Brain microvascular endothelial cell (primary cell): ENCODE data around the gene LAIR1.

Source experiments
- DNase-seq: peaks from one replicate; pipeline ENCODE4 v3.0.0-alpha.2; 2020
- H3K27ac ChIP-seq: fragments of 250-450 bp; sonication (Bioruptor Pico); 2 replicates; pipeline ENCODE4 v1.5.1; 2020; ENCODE audit warnings: mild to moderate bottlenecking, moderate library complexity
- H3K27me3 ChIP-seq: fragments of 250-450 bp; sonication (Bioruptor Pico); replicated peaks from 2 replicates; pipeline ENCODE4 v1.5.1; 2020; ENCODE audit warnings: mild to moderate bottlenecking
- H3K36me3 ChIP-seq: fragments of 250-450 bp; sonication (Bioruptor Pico); replicated peaks from 2 replicates; pipeline ENCODE4 v1.5.1; 2020; ENCODE audit warnings: mild to moderate bottlenecking
- H3K4me3 ChIP-seq: 2 replicates; pipeline ENCODE4 v1.5.1; 2011; ENCODE audit warnings: low read depth, mild to moderate bottlenecking, control low read depth, low read length, moderate library complexity
- in situ Hi-C: cut with HindIII; loops from 2 replicates; pipeline ENCODE4 v1.10.0; 2017; ENCODE audit warnings: low sequenced_read_pairs, low pct_ligation_motif_present
- TF ChIP-seq, protein P1 (sequence below): IDR thresholded peaks from 2 replicates; pipeline ENCODE4 v1.5.1; 2011; ENCODE audit warnings: low read depth, mild to moderate bottlenecking, moderate library complexity, low read length, control low read depth, inconsistent platforms; ENCODE audit errors: missing control alignments

Gene LAIR1

DNA sequence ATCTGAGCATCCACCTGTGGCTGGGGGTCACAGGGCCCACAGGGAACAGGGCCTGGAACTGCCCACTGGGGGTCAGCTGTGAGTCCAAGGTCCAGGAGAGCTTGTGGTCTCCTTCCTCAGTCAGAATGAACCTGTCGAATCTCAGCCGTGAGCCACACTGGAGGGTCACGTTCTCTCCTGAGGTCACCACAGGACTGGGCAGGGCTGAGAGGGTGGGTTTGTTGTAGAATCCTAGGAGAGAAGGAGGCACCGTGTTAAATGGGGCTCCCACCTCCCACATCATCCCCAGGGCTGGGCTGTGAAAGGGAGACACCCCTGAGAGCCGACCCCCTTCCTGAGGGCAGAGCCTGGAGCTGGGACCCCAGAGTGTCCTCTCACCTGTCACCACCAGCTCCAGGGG lies 53.2 kb downstream of the LAIR1 start:
- Histone ChIP-seq H3K36me3 (no peaks in the 10 kb centered on the region), H3K27me3 (no peaks in the 10 kb centered on the region), H3K4me3 (no peak overlapping the region), H3K27ac (no peak overlapping the region)
- DNase-seq = no peak
- TF ChIP-seq, protein P1, sequence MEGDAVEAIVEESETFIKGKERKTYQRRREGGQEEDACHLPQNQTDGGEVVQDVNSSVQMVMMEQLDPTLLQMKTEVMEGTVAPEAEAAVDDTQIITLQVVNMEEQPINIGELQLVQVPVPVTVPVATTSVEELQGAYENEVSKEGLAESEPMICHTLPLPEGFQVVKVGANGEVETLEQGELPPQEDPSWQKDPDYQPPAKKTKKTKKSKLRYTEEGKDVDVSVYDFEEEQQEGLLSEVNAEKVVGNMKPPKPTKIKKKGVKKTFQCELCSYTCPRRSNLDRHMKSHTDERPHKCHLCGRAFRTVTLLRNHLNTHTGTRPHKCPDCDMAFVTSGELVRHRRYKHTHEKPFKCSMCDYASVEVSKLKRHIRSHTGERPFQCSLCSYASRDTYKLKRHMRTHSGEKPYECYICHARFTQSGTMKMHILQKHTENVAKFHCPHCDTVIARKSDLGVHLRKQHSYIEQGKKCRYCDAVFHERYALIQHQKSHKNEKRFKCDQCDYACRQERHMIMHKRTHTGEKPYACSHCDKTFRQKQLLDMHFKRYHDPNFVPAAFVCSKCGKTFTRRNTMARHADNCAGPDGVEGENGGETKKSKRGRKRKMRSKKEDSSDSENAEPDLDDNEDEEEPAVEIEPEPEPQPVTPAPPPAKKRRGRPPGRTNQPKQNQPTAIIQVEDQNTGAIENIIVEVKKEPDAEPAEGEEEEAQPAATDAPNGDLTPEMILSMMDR = no peak
- in situ Hi-C loops = no loop called here

DNA sequence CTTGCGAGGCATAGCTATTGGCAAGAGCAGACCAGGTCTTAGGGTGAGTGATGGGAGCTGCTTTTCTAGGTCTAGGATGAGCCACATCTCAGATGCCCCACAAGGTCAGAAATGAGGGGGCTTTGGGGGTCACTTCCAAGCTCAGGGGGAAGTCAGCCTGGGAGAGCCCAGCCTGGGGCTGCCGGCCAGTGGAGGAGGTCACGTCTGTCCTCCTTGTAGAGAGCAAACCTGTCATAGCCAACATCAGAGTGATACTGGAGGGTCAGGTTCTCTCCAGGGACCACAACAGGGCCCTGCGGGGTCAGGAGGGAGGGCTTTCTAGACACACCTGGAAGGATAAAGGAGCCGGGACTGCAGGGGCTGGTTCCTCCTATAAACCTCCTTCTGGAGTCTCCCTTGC lies 54.2 kb downstream of the LAIR1 start:
- in situ Hi-C loops = no loop called here
- H3K27ac ChIP-seq = no peak overlapping the region
- TF ChIP-seq, protein P1 = no peak
- H3K36me3 ChIP-seq = no peaks in the 10 kb centered on the region
- DNase-seq = no peak
- no peak overlapping the region for H3K4me3 ChIP-seq
- no peaks in the 10 kb centered on the region for H3K27me3 ChIP-seq

DNA sequence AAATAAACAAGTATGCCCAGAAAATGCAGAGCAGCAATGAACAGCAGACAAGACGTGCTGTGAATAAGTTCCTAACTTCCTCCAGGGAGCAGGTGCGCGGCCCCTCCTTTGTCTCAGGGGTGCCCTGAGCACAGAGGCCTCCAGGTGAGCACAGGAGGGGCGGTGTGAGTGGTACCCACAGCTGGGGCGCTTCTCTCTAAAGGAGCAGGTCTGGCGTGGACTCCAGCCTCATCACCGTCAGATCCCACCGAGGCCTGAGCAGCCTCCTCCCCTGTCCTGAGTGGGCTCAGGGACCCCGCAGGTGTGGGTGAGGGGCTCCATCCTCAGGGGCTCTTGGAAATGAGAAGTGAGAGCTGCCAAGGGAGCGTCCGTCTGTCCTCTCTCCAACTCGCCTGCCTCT lies 54.9 kb downstream of the LAIR1 start:
- Histone ChIP-seq H3K27me3 (no peaks in the 10 kb centered on the region), H3K27ac (no peak overlapping the region), H3K4me3 (no peak overlapping the region), H3K36me3 (no peaks in the 10 kb centered on the region)
- in situ Hi-C loops = no loop called here
- TF ChIP-seq, protein P1 = no peak
- no peak for DNase-seq

DNA sequence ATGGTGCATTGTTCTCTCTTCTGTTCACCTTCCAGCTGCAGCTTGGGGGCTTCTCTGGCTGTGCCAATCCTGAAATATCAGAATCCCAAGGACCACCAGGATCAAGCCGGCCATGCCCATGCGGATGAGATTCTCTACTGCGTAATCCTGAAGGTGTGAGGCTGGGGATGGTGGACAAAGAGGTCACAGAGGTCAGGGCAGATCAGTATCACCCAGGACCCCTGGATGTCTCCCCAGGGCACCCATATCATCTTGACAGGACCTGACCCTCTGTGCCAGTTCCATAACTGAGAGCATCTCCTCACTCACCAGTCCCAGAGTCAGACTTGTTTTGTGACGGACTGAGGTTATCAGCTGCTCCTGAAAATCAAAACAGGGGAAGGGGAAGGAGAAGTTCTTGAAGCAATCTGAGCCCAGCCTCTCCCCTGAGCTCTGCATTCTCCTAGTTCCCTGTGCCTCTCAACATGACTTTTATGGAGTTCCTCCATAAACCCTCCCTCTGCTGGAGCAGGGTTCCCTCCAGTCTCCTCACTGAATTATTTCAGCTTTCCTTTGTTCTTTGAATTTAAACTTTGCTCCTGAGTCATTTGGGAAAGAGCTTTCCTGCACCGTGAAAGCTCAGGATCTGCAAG lies 57.2 kb downstream of the LAIR1 start:
- DNase-seq = no peak
- H3K36me3 ChIP-seq = no peaks in the 10 kb centered on the region
- no peaks in the 10 kb centered on the region for H3K27me3 ChIP-seq
- H3K4me3 ChIP-seq = no peak overlapping the region
- H3K27ac ChIP-seq = no peak overlapping the region
- in situ Hi-C loops = no loop called here
- TF ChIP-seq, protein P1 = no peak

DNA sequence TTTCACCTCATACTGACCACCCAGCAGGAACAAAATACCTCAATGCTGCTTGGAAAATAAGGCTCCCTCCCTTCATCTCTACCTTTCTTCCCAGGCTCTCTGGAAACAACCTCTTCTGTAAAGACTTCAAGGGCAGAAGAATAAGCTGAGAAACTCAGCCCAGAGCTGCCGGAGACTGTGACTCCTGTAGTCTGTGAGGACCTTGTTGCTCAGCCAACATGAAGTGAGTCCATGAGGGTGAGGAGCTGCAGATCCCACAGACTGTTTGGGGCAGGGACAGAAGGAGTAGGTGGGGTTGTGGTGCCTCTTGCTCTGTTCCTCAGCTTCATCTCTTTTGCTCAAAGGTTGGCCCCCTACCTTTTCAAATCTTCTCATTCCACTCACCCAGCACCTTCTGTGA lies 59.6 kb downstream of the LAIR1 start:
- H3K27me3 ChIP-seq = no peaks in the 10 kb centered on the region
- no peak overlapping the region for H3K4me3 ChIP-seq
- in situ Hi-C loops = no loop called here
- no peaks in the 10 kb centered on the region for H3K36me3 ChIP-seq
- no peak overlapping the region for H3K27ac ChIP-seq
- DNase-seq = no peak
- TF ChIP-seq, protein P1 = no peak

DNA sequence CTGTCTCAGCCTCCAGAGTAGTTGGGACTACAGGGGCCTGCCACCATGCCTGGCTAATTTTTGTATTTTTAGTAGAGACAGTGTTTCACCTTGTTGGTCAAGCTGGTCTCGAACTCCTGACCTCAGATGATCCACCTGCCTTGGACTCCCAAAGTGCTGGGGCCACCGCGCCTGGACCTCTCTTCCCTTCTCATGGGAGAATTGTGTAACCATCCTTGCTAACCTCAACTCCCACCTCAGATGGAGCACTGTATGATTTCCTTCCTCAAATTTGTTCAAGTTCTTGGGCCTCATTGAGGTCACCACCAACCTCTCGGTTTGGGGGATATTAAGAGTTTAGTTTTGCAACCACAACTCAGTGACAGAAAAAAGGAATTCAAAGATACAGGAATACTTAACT lies 62.5 kb downstream of the LAIR1 start:
- no peaks in the 10 kb centered on the region for H3K27me3 ChIP-seq
- in situ Hi-C loops = no loop called here
- H3K27ac ChIP-seq = no peak overlapping the region
- DNase-seq = no peak
- H3K36me3 ChIP-seq = no peaks in the 10 kb centered on the region
- H3K4me3 ChIP-seq = no peak overlapping the region
- TF ChIP-seq, protein P1 = no peak
